NCI-H1930 (cell line): ENCODE data around the gene SPRED2.
A peak's percentile ranks its signal among the peaks of the same experiment; 100 is the strongest.

Source experiments
- DNase-seq, 2 experiments: peaks; one replicate each; lab custom pipeline; 2025; lab: John Stamatoyannopoulos, UW

Gene SPRED2, protein sequence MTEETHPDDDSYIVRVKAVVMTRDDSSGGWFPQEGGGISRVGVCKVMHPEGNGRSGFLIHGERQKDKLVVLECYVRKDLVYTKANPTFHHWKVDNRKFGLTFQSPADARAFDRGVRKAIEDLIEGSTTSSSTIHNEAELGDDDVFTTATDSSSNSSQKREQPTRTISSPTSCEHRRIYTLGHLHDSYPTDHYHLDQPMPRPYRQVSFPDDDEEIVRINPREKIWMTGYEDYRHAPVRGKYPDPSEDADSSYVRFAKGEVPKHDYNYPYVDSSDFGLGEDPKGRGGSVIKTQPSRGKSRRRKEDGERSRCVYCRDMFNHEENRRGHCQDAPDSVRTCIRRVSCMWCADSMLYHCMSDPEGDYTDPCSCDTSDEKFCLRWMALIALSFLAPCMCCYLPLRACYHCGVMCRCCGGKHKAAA

DNA sequence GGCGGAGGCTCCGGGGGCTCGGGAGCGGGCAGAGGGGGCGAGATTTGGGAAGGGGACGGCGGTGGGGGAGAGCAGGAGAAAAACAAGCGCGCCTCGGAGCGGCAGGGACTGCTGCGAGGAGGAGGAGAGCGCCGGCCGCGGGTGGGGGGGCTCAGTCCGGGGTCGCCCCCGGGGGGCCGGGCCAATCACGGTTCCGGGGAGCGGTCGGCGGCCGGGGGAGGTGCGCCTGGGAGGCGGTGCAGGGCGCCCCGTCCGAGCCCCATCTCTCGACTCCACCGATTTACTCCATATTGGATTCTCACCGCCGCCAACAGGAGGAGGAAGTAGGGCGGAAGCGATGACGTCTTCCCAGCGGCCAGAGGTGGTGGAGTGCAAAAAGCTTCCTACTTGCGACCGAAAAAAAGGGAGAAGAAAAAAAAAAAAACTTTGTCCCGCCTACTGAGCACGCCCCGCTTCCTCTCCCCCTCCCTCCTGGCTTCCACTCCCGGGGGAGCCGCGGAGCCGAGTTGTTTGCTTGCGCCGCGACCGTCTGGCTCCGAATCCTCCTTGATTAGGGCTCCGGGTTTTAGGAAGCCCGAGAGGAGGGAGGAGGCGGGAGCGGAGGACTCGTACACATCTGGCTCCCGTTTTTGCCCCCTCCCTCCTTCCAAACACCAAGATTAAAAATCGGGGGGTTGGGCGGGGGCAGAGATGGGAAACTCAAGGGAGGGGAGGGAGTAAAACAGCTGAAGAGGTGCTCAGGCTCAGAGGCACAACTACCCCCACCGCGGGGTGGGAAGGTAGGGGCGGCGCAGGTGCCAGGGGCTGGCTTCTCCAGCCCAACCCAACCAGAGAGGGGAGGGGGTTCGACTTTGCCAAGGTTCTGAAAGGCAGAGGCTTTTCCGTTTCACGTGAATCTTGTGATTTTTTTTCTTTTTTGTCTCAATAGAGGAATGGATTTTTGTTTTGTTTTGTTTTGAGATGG lies at the start of gene SPRED2:
SPRED2 (minus strand) TSS at position 373 of the 964 bp plus-strand sequence. CDS start 612 bp downstream, outside the sequence.
- DNase-seq, result peak; percentile 84 to 87

DNA sequence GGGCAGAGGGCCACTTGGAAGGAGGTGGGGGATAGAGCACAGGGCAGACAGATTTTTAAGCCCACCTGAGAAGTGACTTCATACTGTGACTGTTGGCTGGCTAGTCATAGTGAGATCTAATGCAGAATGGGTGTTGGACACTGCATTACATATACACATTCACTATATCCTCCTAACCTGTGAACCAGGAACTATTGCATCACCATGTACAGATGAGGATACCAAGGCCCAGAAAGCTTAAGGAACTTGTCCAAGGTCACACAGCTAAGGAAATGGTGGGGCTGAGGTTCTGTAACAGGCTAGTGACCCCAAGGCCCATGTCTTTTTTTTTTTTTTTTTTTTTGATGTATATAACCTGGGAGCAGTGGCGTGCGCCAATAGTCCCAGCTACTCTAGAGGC lies 49.6 kb upstream of the SPRED2 start:
- DNase-seq, result no peak

DNA sequence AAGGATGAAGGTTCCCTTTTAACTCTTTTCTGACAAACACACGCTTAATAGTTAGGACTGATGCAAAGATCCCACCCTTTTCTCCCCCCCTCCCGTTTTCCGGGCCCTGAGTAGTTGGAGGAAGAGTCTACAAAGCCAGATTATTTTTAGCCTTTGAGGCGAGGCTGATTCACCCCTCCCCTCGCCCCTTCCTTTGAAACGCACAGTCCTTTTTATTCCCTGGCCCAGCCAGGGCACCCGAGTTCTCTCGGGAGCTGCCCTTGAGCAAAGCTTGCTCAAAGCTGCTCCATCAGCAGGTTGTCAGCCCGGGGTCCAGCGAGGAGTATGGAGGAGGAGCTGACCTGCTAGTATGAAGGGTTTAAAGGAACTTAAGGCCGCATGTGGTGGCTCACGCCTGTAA lies 47.1 kb upstream of the SPRED2 start:
- no peak for DNase-seq

DNA sequence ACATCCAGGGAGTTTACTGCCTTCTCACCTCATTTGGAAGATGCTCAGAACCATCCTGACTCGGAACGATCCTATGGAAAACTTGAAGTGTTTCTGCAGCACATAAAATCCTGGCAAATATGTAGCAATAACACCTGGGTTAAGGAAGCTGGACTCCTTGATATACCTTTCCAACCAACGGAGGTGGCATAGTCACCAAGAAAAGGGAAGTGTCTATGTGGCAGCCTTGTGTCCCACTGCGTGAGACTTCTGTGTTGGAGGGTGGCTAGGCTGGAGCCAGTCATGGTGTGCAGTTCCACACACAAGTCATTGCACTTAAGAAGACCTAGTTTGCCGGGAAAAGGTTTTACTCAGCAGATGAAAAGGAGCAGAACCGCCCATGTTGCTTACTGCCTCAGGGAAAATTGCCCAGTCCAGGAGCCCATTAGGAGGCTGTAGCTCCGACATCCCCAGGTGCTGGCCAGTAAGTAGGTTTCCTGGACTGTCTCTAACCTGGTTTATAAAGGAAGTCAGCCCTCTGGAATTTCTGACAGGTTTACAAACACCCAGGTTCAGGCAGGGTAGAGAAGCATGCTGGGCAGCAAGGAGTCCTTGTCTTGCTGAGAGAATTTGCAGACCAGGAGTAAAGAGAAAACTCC lies 46.2 kb upstream of the SPRED2 start:
- no peak for DNase-seq

DNA sequence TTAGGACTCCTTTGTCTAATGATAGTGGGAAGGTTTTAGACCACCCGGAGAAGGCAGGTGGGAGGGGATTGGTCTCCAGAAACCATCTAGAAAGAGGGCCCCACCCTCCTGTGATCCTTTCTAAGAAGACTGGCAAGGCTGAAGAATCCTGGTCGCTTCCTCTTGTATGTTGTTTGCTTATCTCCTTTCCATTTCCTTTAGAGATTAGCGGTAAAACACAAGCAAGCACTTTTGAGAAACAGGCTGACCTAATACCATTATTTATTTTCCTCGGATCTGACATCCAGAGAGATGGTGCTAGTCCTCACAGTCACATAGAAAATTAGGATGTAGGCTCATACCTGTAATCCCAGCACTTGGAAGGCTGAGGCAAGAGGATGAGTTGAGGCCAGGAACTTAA lies 45.2 kb upstream of the SPRED2 start:
- no peak for DNase-seq

DNA sequence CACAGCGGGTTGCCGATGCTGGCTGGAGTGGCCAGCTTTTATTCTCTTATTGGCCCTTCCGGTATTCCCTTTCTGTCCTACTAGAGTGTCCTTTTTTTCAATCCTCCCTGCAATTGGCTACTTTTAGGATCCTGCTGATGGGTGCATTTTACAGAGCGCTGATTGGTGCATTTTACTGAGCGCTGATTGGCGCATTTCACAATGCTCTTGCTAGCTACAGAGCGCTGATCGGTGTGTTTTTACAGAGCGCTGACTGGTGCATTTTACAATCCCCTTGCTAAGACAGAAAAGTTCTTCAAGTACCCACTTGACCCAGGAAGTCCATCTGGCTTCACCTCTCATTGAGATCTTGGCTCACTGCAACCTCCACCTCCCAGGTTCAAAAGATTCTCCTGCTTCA lies 44.4 kb upstream of the SPRED2 start:
- no peak for DNase-seq

DNA sequence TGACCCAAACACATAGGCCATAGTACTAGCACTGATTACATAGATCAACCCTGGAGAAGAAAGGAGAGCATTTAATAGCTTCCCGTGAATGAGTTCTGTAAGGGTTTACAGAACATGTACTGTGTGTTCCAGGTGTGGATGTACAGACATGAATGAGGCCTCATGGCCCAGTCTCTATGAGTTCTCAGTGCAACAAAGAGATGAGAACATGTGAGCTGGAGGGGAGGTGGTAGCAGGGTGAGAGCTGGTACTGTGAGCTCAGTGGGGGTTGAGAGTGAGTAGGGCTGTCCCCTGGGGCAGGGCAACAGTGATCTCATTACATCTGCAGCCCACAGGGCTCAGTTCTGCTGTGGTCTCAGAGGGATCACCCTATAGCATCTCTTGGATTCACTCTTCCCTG lies 42.6 kb upstream of the SPRED2 start:
- DNase-seq, result no peak

DNA sequence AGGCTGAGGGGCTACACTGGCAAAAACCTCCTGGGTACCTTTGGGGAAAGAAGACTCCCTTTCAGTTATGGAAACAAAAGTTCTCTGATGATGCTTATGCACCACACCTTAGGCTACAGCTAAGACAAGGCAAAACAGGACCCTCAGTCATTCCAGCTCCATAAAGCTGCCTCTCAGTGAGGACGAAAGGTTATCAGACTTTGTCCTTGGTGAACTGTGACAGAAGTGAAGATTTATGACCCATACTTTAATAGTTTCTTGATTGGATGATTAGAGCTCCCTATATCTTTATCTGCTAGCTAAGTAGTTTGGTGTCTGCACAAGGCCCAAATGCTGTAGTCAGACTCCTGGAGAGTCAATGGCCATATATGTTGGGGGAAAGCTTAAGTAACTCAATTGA lies 40.6 kb upstream of the SPRED2 start:
- DNase-seq, result no peak

DNA sequence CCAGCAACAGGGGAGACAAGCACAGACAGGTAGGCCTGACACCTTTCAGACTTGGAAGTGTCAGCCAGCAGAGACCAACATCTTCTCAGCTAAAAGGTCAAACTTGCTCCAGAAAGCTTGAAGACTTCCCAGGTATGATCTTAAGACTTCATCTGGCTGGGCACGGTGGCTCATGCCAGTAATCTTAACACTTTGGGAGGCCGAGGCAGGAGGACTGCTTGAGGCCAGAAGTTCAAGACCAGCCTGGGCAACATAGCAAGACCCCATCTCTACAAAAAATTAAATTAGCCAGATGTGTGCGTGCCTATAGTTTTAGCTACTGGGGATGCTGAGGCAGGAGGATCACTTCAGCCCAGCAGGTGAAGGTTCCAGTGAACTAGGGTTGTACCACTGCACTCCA lies 39.0 kb upstream of the SPRED2 start:
- no peak for DNase-seq

DNA sequence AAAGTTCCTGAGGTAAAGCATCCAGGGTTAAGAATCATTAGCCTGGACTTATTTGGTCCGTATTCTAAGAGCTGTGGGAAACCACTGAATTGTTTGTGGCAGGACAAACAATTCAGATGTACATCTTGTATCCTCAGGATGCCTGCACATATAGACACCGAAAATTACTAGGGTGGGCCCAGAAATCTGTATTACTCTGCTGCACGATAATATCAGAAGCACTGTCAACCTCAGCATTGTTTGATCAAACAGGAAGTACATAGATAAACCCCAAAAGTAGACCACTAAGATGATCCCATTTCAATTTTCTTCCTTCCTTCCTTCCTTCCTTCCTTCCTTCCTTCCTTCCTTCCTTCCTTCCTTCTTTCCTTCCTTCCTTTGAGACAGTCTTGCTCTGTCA lies 34.2 kb upstream of the SPRED2 start:
- DNase-seq, result no peak

DNA sequence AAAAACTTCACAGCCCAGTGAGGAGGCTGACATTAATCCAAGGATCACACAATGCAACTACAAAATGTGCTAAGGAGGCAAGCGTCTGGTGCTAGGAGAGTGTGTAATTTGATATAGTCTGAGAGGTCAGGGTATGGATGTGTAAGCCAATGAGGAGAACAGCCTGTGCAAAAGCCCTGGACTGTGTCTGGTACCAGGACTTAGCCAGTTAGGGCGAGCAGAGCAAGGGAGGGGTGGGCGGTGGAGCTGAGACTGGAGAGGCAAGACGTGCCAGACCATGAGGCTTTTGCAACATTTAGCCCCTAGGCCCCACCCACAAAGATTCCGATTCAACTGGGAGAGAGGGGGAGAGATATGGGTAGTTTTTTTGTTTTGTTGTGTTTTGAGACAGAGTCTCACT lies 33.5 kb upstream of the SPRED2 start:
- no peak for DNase-seq

DNA sequence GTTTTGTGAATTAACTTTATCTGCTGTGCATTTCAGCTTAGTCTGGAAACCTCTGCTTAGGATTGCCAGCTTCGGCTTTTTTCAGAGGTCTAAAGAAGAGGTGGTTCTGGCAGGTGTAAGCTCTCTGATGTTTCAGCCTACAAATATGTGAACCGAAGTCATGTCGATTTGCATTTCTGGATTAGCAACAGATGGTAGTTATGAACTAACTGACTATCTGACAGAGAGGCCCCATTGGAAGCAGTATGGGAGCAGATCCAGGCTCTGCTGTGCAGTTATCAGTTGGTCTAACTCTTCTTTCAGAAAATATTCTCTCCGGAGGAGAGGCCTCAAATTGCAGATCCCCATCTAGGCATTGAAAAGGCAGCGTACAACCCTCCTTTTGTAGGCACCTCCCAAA lies 32.7 kb upstream of the SPRED2 start:
- DNase-seq, result no peak

DNA sequence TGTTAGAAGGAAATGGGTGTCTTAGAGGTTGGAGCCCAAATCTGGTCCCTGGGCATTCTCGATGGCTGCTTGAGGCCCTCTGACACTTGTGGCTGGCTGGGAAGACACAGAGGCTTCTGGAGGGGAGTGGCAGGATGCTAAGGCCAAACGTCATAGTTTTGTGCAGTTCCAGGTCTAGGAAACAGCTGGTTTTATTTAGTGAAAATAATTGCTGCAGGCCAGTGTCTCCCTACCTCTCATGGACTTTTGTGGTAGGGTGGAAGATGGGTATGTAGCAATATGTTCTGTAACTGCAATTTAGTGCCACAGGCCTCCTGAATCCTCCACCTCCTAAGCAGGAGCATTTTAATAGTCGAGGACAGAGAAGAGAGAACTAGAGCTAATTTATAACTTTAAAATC lies 32.2 kb upstream of the SPRED2 start:
- no peak for DNase-seq

DNA sequence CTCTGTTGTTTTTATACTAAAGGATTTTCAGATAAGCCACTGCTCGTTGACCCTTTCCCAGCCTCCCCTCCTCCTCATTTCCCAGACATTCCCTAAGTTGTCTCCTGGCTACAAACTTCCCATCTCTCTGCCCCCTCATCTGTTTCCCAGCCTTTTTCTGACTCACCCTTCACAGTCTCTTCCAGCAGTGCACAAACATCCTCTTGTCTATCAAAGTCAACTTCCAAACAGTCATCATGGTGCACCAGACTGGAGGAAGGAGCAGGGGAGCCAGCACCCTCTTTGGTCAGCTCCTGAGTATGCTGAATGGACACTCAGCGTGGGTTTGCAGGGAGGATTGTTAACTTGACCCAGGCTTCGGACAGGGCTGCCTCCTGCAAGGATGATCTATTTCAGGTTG lies 26.6 kb upstream of the SPRED2 start:
- no peak for DNase-seq

DNA sequence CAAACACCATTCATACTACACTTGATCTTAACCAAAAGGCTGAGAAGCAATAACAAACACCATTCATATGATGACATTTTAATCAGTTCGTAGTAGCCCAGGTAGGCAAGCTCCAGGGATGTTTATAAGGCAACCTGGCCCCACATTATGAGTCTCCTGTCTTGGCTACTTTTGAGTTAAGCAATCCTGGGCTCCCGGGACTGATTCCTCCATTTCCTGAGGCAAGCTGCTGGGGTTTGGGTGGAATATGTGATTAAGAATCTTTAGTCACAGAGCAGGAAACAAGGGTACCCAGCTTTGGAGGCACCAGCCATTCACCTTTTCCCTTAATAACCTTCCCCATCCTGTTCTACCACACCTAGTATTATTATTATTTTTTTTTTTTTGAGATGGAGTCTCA lies 24.5 kb upstream of the SPRED2 start:
- DNase-seq, result no peak

DNA sequence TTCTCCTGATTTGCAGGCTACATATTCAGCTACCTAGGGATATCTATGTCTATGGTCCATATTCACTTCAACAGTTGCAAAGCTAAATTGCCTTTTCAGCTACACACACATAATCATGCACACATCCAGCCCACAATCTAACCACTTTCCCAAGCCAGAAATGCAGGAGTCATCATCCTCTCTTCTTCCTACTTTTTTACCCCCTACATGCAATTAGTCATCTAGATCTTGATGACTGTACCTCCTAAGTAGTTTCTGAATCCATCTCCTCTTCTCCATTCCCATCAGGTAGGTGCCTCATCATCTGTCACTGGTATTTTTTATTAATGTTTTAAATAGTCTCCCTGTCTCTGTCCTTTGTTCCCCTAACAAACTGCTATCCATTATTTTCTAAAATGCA lies 23.7 kb upstream of the SPRED2 start:
- DNase-seq, result no peak

DNA sequence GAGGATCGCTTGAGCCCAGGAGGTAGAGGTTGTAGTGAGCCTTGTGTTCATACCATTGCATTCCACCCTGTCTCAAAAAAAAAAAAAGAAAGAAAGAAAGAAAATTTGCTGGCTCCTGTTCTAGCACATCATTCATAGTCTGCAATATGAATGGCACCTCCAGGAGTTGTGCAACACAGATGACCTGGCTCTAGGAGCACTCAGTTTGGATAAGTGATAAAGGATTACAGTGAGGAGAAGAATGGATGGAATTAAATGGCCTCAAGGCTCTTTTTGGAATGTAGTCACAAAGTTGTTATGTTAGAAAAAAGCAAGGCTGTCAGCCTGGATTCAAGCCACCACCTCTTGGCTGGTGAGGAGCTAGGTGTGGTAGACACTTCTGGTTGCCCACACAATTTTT lies 21.5 kb upstream of the SPRED2 start:
- no peak for DNase-seq

DNA sequence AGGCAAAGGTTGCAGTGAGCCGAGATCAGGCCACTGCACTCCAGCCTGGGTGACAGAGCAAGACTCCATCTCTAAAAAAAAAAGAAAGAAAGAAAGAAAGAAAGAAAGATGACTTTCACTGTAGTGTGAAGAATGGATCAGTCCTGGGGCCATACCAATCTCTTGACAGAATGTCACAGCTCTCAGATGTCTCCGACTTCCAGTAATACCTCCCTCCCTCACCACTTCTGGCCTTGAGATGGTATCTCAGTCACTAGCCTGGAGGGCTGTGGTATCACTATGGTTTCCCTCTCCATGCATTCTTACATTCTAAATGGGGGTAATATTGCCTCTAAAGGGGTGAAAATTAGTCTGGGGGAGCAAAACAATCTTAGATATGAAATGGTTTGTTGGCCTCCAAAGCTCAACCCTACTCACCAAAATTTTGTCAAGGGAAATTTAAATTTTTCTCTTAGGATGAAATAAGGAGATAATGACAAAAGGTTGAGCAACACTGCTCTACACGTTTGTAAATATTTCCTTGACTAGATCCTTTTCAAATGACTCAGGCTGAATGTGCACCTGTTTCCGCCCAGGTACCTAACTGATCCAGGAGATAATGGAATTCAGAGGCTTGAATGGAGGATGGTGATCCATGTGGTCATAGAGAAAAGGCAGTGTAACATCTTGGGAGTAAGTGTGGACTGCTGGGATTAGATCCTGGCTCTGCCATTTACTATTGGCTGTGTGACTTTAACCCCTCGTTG lies 19.9 kb upstream of the SPRED2 start:
- DNase-seq, result no peak

DNA sequence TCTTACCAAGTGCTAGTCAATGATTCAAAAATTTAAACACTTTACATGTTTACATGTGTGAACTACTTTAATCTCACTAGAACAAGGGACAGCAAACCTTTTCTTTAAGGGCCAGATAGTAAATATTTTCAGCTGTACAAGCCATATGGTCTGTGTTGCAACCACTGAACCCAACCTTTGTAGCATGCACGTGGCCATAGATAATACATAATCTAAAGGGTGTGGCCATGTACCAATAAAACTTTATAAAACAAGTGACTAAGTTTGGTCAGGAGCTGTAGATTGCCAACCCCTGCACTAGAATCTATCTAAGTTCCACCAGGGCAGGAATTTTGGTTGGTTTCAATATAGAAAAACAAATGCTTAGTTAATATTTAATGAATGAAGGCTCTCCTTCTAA lies 18.4 kb upstream of the SPRED2 start:
- DNase-seq, result no peak

DNA sequence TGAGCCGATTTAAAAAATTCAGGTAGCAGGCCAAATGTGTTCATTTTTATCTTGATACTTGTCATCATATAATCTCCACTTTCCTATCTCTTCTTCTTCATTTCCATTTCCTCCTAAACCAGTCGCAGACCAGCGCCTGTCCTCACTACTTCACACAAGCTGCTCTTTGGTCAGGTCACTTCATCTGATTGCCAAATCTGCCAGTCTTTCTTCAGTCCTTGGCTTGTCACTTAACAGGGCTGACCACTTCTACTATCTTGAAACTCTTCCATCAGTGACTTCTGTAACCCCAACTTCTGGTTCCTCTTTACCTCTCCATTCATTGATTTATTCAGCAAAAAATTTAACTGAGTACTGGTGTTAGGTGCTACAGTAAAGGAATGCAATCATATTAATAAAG lies 18.0 kb upstream of the SPRED2 start:
- DNase-seq, result no peak

DNA sequence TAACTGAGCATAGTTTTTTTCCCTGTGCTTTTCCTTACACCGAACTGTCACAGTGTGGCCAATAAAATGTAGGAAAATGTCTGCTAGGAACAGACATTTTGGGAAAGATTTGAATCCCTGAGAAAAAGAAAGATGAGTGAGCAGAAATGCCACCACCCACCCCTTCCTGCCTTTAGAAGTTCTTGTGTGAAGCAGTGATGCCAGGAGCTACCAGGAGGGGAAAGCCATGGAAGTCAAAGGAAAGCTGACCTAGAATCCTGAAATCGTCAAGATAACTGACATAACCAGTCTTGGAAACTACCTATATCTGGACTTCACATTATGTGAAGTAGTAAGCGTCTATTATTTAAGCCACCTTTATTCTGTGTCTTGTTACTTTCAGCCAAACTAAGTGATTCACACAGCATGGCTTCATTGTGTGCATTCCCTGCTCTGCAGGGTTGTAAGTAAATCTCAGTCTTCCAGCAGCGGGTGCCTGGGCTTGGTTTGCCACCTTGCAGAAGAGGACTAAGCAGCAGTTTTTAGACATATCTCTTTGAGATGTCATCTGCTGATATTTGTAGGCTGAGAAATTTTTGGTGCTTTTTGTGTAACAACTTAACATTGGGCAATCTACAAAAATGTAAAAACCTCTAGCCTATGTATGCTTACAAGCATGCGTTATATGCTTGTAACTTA lies 11.2 kb upstream of the SPRED2 start:
- no peak for DNase-seq
